ENCODE measurements around the gene RBPMS2. TPM values are rescaled to one million over a fixed set of nuclear protein-coding genes. Genes with fewer than 3 reads are reported as not detected.
A peak's percentile ranks its signal among the peaks of the same experiment; 100 is the strongest.

Gene RBPMS2
- total RNA-seq, 1 donor from 2014 or later, result not detected

- DNase-seq, result peak; percentile 91
These were observed 57.5 kb downstream of the RBPMS2 start for GRCh38 chr15:64717735-64718495.

- DNase-seq, result no peak
These were observed 58.3 kb downstream of the RBPMS2 start for GRCh38 chr15:64717130-64717529.

GRCh38 chr15:64716452-64716851 lies 58.9 kb downstream of the RBPMS2 start:
- no peak for DNase-seq

GRCh38 chr15:64713592-64713991 lies 61.8 kb downstream of the RBPMS2 start:
- DNase-seq, result no peak

GRCh38 chr15:64712353-64712752 lies 63.0 kb downstream of the RBPMS2 start:
- DNase-seq, result no peak

- no peak for DNase-seq
These were observed 64.5 kb downstream of the RBPMS2 start for GRCh38 chr15:64710676-64711428.

- DNase-seq, result no peak
These were observed 69.1 kb downstream of the RBPMS2 start for GRCh38 chr15:64706011-64706911.

- DNase-seq, result no peak
These were observed 70.4 kb downstream of the RBPMS2 start for GRCh38 chr15:64705006-64705405.

- no peak for DNase-seq
These were observed 71.8 kb downstream of the RBPMS2 start for GRCh38 chr15:64703632-64703959.

GRCh38 chr15:64702816-64703631 lies 72.4 kb downstream of the RBPMS2 start:
- peak; percentile 96 for DNase-seq

- no peak for DNase-seq
These were observed 73.8 kb downstream of the RBPMS2 start for GRCh38 chr15:64701482-64702184.

- no peak for DNase-seq
These were observed 74.3 kb downstream of the RBPMS2 start for GRCh38 chr15:64701051-64701450.

- peak; percentile 74 for DNase-seq
These were observed 75.5 kb downstream of the RBPMS2 start for GRCh38 chr15:64699751-64700388.

- DNase-seq, result no peak
These were observed 76.6 kb downstream of the RBPMS2 start for GRCh38 chr15:64698823-64699222.

- DNase-seq, result peak; percentile 34
These were observed 77.4 kb downstream of the RBPMS2 start for GRCh38 chr15:64697911-64698369.

GRCh38 chr15:64696481-64696880 lies 78.9 kb downstream of the RBPMS2 start:
- no peak for DNase-seq

- no peak for DNase-seq
These were observed 79.8 kb downstream of the RBPMS2 start for GRCh38 chr15:64695561-64695992.

GRCh38 chr15:64694816-64695215 lies 80.6 kb downstream of the RBPMS2 start:
- no peak for DNase-seq

GRCh38 chr15:64693134-64693533 lies 82.3 kb downstream of the RBPMS2 start:
- DNase-seq, result peak; percentile 55

GRCh38 chr15:64691896-64692565 lies 83.4 kb downstream of the RBPMS2 start:
- no peak for DNase-seq
